GM21723 (cell line): ENCODE data around the gene THSD7B.

Experiments
- ATAC-seq: cut with Tn5 transposase; IDR thresholded peaks from one replicate; pipeline ENCODE4 v1.9.1; 2021; ENCODE audit warnings: mild to moderate bottlenecking, moderate library complexity; ENCODE audit not compliant: unreplicated experiment

The THSD7B gene

GRCh38 chr2:136798766-136799165 is 33.4 kb downstream of the THSD7B start:
- no peak for ATAC-seq

GRCh38 chr2:136801661-136802060 is 36.3 kb downstream of the THSD7B start:
- ATAC-seq: no peak

GRCh38 chr2:136809998-136810397 is 44.7 kb downstream of the THSD7B start:
- no peak for ATAC-seq

GRCh38 chr2:136818839-136819238 is 53.5 kb downstream of the THSD7B start:
- ATAC-seq: no peak

GRCh38 chr2:136823291-136823690 is 57.9 kb downstream of the THSD7B start:
- no peak for ATAC-seq

- ATAC-seq: no peak
Measured at GRCh38 chr2:136828162-136828561, 62.8 kb downstream of the THSD7B start.

GRCh38 chr2:136828774-136829173 is 63.4 kb downstream of the THSD7B start:
- ATAC-seq: no peak

- no peak for ATAC-seq
Measured at GRCh38 chr2:136844546-136844945, 79.2 kb downstream of the THSD7B start.

GRCh38 chr2:136858656-136859055 is 93.3 kb downstream of the THSD7B start:
- no peak for ATAC-seq

GRCh38 chr2:136860443-136860958 is 95.2 kb downstream of the THSD7B start:
- ATAC-seq: no peak

GRCh38 chr2:136863468-136863867 is 98.1 kb downstream of the THSD7B start:
- no peak for ATAC-seq

- ATAC-seq: no peak
Measured at GRCh38 chr2:136863874-136864273, 98.5 kb downstream of the THSD7B start.

GRCh38 chr2:136871424-136871823 is 106.1 kb downstream of the THSD7B start:
- ATAC-seq: no peak

GRCh38 chr2:136874258-136874657 is 108.9 kb downstream of the THSD7B start:
- ATAC-seq: no peak

GRCh38 chr2:136891100-136891499 is 125.8 kb downstream of the THSD7B start:
- ATAC-seq: no peak

GRCh38 chr2:136894007-136894634 is 128.8 kb downstream of the THSD7B start:
- ATAC-seq: no peak

- ATAC-seq: no peak
Measured at GRCh38 chr2:136901732-136902131, 136.4 kb downstream of the THSD7B start.

GRCh38 chr2:136905779-136906178 is 140.4 kb downstream of the THSD7B start:
- no peak for ATAC-seq

GRCh38 chr2:136909777-136910176 is 144.4 kb downstream of the THSD7B start:
- ATAC-seq: no peak

- ATAC-seq: no peak
Measured at GRCh38 chr2:136916131-136916530, 150.8 kb downstream of the THSD7B start.

GRCh38 chr2:136917411-136917881 is 152.1 kb downstream of the THSD7B start:
- no peak for ATAC-seq

GRCh38 chr2:136919682-136920081 is 154.3 kb downstream of the THSD7B start:
- no peak for ATAC-seq
